AG20443 (cell line): ENCODE data around the gene GABBR2.
A peak's percentile ranks its signal among the peaks of the same experiment; 100 is the strongest.
"Not testable (repeated sequence)": the region's sequence is repeated elsewhere in the genome, so short reads cannot be mapped to it uniquely, and the experiment has no call there.

Experiments used
- DNase-seq: peaks from one replicate; pipeline ENCODE4 v3.0.0; 2012; ENCODE audit warnings: low spot score, mixed read lengths

Gene GABBR2

DNA sequence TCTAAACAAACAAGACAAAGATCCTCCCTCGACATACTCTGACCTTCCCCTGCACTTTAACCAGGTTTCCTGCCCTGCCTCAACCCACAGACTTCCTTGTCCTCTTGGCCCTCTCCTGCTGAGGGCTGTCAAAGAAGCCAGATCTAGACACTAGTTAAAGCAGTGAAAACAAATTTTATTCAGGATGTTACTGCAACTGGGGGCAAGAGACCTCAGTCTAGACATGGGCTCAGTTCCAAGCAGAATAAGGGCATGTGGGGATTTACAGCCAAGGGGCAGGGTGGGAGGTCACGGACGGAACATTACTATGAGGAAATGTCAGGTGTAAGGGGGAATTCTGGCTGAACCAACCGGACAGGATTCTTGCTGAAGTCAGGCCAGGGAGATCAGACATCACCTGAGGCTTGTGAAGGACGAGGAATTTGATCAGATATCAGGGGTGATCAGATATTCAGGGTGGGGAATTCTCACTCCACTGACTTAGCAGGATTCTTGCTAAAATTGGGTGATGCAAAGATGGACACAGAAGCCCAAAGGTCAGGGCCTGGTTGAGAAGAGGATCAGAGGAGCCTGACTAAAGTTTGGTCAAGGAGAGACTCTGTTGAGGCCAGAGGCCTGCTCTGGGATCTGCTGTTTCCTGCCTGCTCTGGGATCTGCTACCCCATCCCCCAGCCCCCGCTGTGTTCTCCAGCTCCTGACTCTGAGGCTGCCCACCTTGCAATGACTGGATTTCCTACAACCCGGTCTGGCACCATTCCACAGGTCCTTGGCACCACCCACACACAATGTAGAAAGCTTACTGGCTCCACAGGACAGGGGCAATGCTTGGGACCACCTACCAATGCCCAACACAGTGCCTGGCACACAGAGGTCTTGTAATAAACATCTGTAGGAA lies 21.5 kb downstream of the GABBR2 start:
- DNase-seq = no peak

DNA sequence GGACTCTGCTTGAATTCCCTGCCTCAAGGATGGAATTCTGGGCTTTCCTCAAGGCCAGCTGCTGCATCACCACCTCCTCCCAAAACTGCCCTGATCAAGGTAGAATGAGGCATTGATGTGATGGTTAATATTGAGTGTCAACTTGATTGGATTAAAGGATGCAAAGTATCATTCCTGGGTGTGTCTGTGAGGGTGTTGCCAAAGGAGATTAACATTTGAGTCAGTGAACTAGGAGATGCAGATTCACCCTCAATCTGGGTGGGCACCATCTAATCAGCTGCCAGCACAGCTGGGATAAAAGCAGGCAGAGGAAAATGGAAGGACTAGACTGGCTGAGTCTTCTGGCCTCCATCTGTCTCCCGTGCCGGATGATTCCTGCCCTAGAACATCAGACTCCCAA lies 23.9 kb downstream of the GABBR2 start:
- not testable (repeated sequence) for DNase-seq

DNA sequence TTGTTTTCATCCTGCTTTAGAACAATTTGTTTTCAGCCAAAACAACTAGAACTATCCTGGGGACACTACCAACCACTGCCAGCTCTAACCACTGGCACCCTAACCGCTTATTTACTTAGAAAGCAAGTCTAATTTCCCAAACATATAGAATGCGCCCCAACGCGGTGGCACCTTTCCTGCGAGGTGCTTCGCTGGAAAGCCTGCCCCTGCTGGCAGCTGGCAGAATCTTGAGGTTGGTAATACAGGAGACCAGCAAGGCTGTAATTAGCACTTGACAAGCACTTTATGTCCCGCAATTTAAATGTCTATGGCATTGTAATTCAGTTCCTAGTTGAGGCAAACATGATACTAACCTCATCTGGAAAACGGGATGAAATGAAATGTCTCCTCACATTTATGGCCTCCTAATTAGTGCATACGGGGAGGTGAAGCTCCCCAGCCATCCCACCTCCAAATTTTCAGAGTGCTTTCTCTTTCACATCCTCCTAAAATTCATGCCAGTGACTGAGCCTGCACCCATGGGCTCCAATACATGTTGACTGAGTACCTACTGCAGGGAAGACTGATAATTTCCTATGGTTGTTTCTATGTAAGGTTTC lies 30.4 kb downstream of the GABBR2 start:
- peak; percentile 43 for DNase-seq

DNA sequence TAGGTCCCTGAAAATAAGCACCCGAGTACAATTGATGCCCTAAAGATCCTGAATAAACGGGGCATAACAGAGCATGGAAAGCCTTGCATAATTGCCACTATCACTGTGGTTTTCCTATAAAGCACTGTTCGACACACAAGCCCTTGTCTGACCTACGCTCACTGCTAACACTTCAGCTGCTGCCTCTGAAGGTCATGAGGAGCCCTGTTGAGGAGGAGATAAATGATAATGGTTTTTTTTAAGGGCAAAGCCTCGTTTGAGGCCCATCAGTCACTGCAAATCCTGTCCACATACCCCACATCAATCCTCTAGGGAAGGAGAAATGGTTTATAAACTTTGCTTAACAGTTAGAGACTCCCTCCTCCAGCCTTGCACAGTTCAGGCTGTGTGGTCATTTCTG lies 35.1 kb downstream of the GABBR2 start:
- no peak for DNase-seq

DNA sequence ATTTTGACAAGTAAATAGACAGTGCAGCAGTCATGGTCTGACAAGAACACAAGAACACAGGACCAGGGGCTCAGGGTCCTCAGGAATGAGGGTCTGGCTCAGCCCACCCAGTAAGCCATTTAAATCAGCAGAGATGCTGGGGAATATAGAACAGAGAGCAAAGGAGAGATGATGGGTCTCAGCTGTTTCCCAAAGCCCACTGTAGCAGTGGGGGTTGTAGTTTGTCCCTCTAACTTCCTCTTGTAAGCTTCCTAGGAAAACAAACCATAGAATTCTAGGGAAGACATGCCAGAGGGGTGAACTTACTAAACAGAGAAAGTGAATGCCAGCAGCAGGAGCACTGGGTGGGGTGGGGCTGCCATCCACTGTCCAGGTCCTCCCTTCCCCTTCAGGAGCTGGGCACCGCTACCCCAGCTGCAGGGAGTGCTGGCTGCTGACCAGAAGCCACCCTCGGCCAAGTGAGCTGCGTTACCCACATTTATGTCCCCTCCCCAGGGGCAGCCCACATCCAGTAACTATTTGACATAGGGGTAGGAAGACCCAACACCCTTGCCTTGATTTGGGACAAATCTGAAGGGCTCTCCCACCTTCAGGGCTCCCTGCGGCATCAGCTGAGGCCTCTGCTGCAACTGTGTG lies 41.6 kb downstream of the GABBR2 start:
- no peak for DNase-seq

DNA sequence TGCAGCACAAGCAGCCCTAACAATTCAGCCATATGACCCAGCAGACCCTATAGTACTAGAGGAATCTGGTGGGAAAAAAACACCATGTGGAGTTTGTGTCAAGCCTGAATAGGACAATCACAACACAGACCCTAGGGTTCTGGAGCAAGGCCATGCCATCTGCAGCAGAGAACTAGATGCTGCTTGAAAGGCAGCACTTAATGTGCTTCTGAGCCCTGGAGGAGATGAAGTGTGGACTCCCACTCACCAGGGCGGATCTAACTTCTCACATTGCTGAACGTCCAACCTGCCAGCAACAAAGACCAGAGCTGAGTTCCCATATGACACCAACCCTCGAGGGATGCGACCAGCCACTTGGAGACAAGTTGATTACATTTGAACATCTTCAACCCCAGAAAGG lies 43.2 kb downstream of the GABBR2 start:
- no peak for DNase-seq

DNA sequence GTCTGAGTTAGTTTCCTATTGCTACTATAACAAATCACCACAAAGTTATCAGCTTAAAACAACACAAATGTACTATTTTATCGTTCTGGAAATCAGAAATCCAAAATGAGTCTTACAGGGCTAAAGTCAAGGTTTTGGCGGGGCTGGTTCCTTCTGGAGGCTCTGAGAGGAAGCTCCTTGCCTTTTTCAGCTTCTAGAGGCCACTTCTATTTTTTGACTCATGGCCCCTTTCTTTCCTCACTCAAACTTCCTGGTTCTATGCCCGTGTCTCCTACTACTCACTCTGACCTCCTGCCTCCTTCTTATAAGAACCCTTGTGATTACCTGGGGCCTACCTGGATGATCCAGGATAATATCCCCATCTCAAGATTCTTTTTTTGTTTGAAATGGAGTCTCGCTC lies 48.2 kb downstream of the GABBR2 start:
- DNase-seq = no peak

DNA sequence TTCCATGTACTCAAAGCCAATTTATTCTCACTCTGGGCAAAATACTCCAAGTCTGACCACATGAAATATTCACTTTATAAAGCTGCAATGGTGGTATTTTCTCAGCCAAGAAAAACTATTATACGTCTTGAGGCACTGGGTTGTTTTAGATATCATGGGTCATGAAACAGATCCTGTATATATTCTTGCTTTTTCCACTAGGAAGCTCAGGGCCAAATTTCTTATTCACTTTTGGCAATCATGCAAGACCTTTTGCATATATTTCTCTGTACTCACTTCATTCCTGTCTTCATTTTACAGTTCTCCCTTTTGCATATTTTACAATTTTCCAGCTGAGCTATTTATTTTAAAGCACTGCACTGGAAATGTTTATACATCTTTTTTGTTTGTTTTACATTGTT lies 49.8 kb downstream of the GABBR2 start:
- DNase-seq = peak; percentile 22

DNA sequence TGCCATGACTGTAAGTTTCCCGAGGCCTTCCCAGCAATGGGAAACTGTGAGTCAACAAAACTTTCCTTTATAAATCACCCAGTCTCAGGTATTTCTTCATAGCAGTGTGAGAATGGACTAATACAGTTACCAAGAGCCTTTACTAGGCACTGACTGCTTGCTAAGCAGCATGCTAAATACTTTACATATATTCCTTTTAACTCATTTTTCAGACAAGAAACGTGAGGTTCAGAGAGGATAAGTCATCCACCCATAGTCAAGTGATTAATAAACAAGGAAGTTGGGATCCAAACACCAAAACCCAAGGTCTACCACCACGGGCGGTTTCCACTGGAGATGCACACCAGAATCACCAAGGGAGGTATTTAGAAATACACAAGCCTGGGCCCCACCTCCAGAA lies 50.8 kb downstream of the GABBR2 start:
- peak; percentile 42 for DNase-seq

DNA sequence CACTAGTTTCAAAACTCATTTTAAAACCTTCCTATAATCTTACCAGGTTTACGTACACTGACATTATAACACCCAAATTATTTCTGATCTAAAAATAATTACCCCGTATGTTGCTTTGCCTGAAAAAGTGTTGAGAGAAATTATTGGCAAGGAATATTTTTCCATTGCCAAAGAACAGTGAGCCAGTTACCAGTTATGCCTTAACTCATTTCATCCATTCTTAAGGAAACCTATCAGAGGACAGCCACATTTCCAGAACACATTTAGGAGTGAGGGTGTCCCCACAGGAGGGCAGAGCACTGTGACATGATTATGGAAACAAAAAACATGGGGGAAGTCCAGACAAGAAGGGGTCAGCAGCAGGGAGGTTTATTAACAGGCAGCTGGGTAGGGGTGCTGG lies 52.2 kb downstream of the GABBR2 start:
- DNase-seq = no peak

DNA sequence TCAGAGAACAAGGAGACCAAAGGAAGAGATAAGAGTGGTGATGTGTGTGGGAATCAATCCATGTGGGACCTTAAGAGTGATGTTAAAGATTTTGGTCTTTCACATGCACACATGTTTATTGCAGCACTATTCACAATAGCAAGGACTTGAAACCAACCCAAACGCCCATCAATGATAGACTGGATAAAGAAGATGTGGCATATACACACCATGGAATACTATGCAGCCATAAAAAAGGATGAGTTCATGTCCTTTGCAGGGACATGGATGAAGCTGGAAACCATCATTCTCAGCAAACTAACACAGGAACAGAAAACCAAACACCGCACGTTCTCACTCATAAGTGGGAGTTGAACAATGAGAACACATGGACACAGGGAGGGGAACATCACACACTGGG lies 53.3 kb downstream of the GABBR2 start:
- not testable (repeated sequence) for DNase-seq

DNA sequence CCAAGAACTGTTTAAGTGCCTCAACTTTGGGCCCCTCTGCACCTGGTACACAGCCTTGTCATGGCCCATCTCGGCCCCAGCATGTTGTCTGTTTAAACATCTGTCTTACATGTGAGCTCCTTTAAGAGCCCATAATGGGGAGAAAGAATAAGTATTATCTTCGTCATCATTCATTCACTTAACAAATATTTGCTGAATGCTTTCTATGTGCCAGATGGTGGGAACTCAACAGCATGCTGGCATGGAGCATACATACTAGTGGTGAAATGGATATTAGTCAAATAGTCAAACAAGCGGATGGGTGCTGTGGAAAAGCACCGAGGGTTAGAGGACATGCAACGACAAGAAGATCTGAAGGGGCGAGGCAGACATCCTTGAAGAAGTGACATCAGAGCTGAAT lies 54.5 kb downstream of the GABBR2 start:
- peak; percentile 82 for DNase-seq

DNA sequence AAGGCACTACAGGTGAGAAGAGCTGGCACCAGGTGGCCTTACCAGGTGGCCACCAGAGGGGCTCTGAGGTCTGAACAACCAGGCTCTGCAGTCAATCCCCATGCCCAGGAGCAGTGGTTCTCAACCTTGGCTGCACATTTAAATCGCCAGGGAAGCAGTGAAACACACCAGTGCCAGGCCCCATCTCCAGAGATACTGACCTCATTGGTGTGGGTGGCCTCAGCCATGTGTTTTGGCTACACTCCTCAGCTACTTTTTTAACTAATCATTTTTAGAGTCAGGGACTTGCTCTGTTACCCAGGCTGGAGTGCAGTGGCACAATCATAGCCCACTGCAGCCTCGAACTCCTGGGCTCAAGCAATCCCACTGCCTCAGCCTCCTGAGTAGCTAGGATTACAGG lies 56.0 kb downstream of the GABBR2 start:
- peak; percentile 39 for DNase-seq

DNA sequence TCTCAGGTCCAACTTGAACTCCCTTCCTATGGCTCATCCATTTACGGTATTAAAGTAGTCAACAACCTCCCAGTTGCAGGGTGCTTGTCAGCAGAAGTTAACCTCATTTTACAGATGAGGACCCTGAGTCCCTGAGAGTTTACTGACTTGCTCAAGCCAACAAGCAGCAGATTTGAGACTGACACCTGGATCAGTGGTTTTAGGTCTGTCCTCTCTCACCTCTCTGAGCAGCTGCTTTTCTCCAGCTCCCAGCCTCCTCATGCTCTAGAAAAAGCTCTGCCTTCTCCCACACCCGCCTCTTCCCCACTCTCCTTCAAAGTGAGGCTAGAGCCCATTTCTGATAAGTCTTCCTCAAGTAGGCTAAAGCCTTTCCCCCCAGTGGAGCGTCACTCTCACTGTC lies 56.4 kb downstream of the GABBR2 start:
- DNase-seq = no peak

DNA sequence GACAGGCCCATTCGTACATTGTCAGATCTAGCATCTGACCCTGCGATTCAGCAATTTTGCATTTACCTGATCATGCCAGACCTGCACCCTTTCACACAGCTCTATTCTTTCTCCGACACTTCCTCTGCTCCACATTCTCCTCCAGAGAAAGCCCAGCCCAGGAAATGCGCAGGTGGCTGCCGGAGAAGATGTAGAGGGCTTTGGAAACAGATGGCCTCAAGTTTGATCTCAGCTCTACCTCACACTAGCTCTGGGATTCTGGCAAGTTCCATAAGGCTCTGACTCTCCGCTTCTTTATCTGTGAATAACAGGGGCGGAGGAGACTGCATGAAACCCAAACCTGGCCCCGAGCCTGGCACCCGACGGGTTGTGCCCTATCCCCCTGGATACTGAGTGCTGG lies 61.5 kb downstream of the GABBR2 start:
- no peak for DNase-seq

DNA sequence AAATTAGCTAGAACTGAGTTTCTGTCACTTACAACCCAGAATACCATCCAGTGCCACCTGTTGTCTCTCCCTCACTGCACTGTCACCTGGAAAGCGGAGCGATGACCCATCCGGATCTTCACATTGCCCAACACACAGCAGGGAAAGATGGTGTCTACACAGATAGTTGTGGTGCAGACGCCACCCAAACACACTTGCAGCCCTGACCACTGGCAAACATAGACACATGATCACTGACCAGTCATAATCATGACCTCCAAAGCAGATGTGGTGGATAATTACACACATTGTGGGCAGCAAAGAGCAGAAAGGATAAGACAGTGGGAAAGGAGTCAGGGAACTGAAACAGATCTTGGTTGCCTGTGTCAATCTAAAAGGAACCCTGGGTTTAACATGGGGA lies 64.7 kb downstream of the GABBR2 start:
- peak; percentile 37 for DNase-seq

DNA sequence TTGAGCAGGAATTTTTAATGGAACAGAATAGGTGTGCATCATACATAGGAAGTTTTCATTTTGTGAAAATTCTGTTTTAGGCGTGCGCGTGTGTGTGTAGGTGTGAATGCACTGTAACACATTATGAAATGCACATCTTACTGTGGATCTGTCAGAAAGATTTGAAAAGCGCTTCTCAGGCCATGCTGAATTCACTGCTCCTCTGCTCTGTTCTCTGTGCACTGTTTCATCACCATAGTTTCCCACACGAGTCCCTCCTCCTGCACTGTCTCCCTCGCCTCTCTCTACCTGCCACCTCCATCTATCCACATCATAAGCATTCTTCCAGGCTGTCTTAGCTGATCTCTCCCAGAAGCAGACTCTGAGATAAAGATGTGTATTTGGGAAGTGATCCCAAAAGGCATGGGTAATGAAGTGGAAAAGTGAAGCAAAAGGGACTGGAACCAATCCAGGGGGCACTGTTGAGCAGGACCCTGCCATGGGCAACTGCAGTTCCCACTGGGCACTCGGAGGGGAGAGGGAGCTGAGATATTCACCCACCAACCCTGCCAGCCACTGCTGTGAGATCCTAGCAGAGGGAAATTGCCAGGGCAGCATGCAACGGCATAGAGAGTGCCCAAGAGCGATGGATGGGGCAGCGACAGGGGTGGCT lies 65.9 kb downstream of the GABBR2 start:
- no peak for DNase-seq

DNA sequence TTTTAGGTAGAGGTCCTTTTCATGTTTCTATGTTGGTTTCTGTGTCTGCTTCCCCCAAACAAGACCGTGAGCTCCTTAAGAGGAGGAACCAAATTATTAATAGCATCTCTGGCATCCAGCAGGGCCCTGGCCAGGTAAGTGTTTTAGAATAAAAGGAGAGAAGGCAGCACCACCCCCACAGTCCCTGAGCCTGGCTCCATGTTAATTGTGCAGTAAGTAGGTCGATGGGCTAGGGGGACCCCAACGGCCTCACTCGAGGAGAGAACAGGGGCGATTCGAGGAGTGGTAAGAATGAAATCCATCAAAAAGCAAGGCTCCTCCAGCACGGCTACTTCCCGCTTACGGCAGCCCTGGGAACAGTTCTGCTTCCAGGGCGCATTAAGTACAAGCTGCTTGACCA lies 67.0 kb downstream of the GABBR2 start:
- no peak for DNase-seq

DNA sequence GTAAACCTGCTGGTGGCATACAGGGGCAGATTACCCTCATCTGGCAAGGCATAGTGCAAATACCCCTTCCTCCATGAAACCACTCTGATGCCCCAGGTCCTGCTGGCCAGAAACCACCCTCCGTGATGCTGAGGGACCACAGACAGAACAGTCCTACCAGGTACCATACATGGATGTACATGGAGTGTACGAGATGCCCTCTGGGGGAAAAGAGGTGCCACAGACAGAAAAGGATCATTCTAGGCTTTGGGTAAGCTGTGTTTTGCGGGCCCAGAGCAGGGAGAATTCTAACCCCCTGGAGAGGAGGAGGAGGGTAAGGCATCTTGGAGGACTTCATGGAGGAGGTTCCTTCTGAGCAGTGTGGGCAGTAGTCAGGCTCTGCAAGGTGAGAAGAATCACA lies 68.3 kb downstream of the GABBR2 start:
- DNase-seq = no peak

DNA sequence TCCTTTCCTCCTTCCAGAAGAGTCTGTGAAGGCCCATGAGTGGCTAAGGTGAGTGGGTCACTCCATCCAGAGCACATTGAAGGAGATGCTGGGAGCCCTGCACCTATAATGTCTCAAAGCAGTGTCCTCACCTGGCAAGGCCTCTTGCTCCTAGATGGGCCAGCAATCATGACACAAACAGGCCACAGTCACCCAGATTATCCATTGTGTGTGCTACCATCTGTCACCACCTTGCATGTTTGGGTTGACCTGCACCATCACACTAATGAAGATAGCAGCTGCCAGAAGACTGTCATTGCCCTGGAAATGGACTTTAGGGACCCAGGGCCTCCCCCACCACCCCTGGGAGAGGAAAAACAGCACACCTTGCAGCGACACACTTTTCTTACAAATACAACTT lies 69.6 kb downstream of the GABBR2 start:
- DNase-seq = no peak

DNA sequence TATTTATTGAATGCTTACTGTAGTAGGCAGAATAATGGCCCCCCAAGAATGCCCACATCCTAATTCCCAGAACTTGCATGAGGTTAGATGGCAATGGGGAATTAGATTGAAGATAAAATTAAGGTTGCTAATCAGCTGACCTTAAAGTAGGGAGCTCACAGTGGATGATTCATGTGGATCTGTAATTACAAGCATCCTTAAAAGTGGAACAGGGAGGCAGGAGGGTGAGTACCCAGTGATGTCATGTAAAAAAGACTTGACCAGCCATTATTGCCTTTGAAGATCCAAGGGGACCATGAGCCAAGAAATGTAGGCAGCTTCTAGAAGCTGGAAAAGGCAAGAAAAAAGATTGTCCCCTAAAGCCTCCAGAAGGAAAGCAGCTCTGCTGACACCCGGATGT lies 71.4 kb downstream of the GABBR2 start:
- no peak for DNase-seq

DNA sequence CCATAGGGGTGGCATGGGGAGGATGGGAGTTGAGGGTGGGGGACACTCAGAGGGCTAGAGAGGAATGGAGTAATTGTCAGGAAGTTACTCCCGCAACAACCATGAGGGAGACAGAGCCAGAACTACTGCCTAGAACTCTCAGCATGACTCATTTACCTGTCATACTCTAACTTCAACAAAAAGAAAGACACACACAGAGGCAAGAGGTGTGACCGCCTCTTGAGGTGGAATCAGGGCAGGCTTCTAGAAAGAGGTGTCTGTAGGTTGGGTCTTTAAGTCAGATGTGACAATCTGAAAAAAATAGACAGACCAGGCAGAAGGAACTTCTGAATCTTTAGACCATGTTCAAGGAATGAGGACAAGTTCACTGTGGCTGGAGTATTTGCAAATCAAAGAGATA lies 73.4 kb downstream of the GABBR2 start:
- no peak for DNase-seq
